Adrenal gland (tissue), 12 donors: Measurements from ENCODE around the gene TFAP2E. TPM values are rescaled to one million over a fixed set of nuclear protein-coding genes. Genes with fewer than 3 reads are reported as not detected.

Source experiments
- DNase-seq, 7 donors: peaks; one replicate each; pipeline ENCODE4 v3.0.0-alpha.2; 2019 to 2020
- H3K27ac ChIP-seq, 5 donors: fragments of 200-600 bp; sonication (generic) in 4 of 5; 1 replicate in 3 of 5; 2 replicates in 2 of 5; pipeline versions ENCODE4 v1.5.1 to v1.8.0; 2016 to 2020; ENCODE audit warnings: mild to moderate bottlenecking in 1 of 5
- H3K27me3 ChIP-seq: fragments of 200-600 bp; 2 replicates; pipeline ENCODE4 v1.8.0; 2021
- H3K36me3 ChIP-seq, 2 donors: fragments of 200-600 bp; replicated peaks in 1 of 2; 1 replicate in 1 of 2; 2 replicates in 1 of 2; pipeline versions ENCODE4 v1.5.1 to v1.8.0; 2018 to 2022
- H3K4me1 ChIP-seq, 2 donors: fragments of 200-600 bp; replicated peaks in 1 of 2; 1 replicate in 1 of 2; 2 replicates in 1 of 2; pipeline versions ENCODE4 v1.5.1 to v1.8.0; 2018 to 2021
- H3K4me3 ChIP-seq, 4 donors: fragments of 200-600 bp; sonication (generic) in 3 of 4; one replicate each; pipeline ENCODE4 v1.5.1; 2016 to 2018
- H3K9me3 ChIP-seq, 3 donors: fragments of 200-600 bp; sonication (generic) in 1 of 3; replicated peaks in 1 of 3; 1 replicate in 2 of 3; 2 replicates in 1 of 3; pipeline versions ENCODE4 v1.5.1 to v1.8.0; 2016 to 2021
- CTCF ChIP-seq, 6 experiments: fragments of 450-650 bp in 4 of 6; fragments of 200-600 bp in 2 of 6; sonication (generic) in 1 of 6; IDR thresholded peaks; 1 replicate in 5 of 6; 2 replicates in 1 of 6; pipeline versions ENCODE4 v1.5.1 to v1.8.0; 2016 to 2021; ENCODE audit warnings: antibody characterized with exemption in 6 of 6, mild to moderate bottlenecking in 2 of 6, moderate library complexity in 1 of 6
- POLR2A ChIP-seq, 2 donors: fragments of 450-650 bp; IDR thresholded peaks; one replicate each; pipeline ENCODE4 v1.6.1; 2017; ENCODE audit warnings: antibody characterized with exemption in 2 of 2, mild to moderate bottlenecking in 2 of 2, moderate library complexity in 1 of 2
- WGBS, 4 donors: extraction: QIAGEN DNeasy Blood & Tissue Kit in 2 of 4; methylation state at CpG; one replicate each; pipeline versions ENCODE4 v1.1.5 to v1.1.7; 2013 to 2017; 5-methylcytosine and 5-hydroxymethylcytosine counted together
- intact Hi-C, 2 donors: fragments of 100-400 bp; cut with DNase I; formaldehyde crosslinking; loops; one replicate each; pipeline versions ENCODE4 v1.14.1 to v1.15.0; 2022 to 2023
- polyA plus RNA-seq, 3 donors: library from polyadenylated mRNA; stranded (reverse); fragments of 200-250 nt in 2 of 3; fragments of 350-450 nt in 1 of 3; fragmentation: Illumina TruSeq in 1 of 3; extraction: RNeasy Lipid Tissue Mini Kit (QIAGEN cat#74804) in 1 of 3; gene quantifications; one replicate each; pipeline ENCODE4 v1.2.3, GENCODE V29; 2013 to 2014
- total RNA-seq, 9 donors: library from RNA; depleted of rRNA in 4 of 9; stranded (reverse); fragments of >200 nt in 4 of 9; fragments of 120-200 nt in 1 of 9; fragmentation: NEBNext Ultra II Directional in 1 of 9; extraction: Animal tissue kit (Norgen Biotek cat#: 25700) in 1 of 9; gene quantifications; one replicate each; pipeline versions ENCODE4 v1.1.0 to v1.2.4, GENCODE V29; 2013 to 2023
- donor health status: healthy with polysubstance abuse.
- donor health status: Bipolar disorder and iron deficiency.
- donor health status: DM: yes; HTN: yes; CAD: no.
- donor health status: DM: no; HTN: no; CAD: no.
- donor health status: DM: no; HTN: no; CAD: no.
- donor health status: DM: yes; HTN: yes; CAD: no.

TFAP2E gene
- total and polyA plus RNA-seq, 12 donors, result 0.21 to 2.1 (median 0.53) TPM; not detected in 4

GRCh38 chr1:35569936-35570335, 3.2 kb upstream of the TFAP2E start:
- Histone ChIP-seq H3K27ac (peak overlapping the region in 1 of 5 donors; percentile 42), H3K9me3 (no peaks in the 10 kb centered on the region), H3K4me3 (no peak overlapping the region), H3K27me3 (peaks cover 18% of the 10 kb centered on the region), H3K36me3 (peaks cover 0 to 10% of the 10 kb centered on the region in 2 donors), H3K4me1 (peaks cover 6 to 27% of the 10 kb centered on the region in 2 donors)
- peak in 3 of 7 donors; percentile 49 to 61 (median 60) for DNase-seq
- TF ChIP-seq POLR2A (IDR thresholded peaks at IDR 0.05) (no peak), CTCF (IDR thresholded peaks at IDR 0.05) (no peak)
- intact Hi-C loops, result loop anchor here (2.0 to 10.0 kb wide), 6 partner anchors 118 to 365 kb away; partner anchors contain the start of gene C1orf216 (in 1 of the 2)
- 61 to 75% (median 66%) methylated on average over 1 of the region's 1 CpG for WGBS, 4 donors

GRCh38 chr1:35570589-35571137, 2.5 kb upstream of the TFAP2E start:
- DNase-seq, result peak in 1 of 7 donors; percentile 27

GRCh38 chr1:35571263-35571662, 1.9 kb upstream of the TFAP2E start:
- intact Hi-C loops, result loop anchor here in 1 of 2 donors (2.0 to 5.0 kb wide), 2 partner anchors 156 to 206 kb away; no protein-coding TSS in a partner anchor
- Histone ChIP-seq H3K27me3 (peaks cover 22% of the 10 kb centered on the region), H3K4me3 (no peak overlapping the region), H3K27ac (no peak overlapping the region), H3K36me3 (peaks cover 0 to 4% of the 10 kb centered on the region in 2 donors), H3K4me1 (peaks cover 6 to 27% of the 10 kb centered on the region in 2 donors), H3K9me3 (no peaks in the 10 kb centered on the region)
- no peak for TF ChIP-seq POLR2A (IDR thresholded peaks at IDR 0.05)
- no peak for TF ChIP-seq CTCF (IDR thresholded peaks at IDR 0.05)
- WGBS, 4 donors, result 92 to 98% (median 95%) methylated on average over 8 of the region's 8 CpGs
- no peak for DNase-seq

More at GRCh38 chr1:35570589-35571137, 2.5 kb upstream of the TFAP2E start:
- no peak for TF ChIP-seq POLR2A (IDR thresholded peaks at IDR 0.05)
- TF ChIP-seq CTCF (IDR thresholded peaks at IDR 0.05), result no peak
- Histone ChIP-seq H3K4me3 (no peak overlapping the region), H3K27me3 (peaks cover 22% of the 10 kb centered on the region), H3K9me3 (no peaks in the 10 kb centered on the region), H3K27ac (no peak overlapping the region), H3K36me3 (peaks cover 0 to 4% of the 10 kb centered on the region in 2 donors), H3K4me1 (peaks cover 6 to 27% of the 10 kb centered on the region in 2 donors)
- WGBS, 4 donors, result 79 to 81% (median 80%) methylated on average over 10 of the region's 10 CpGs
- intact Hi-C loops, result loop anchor here in 1 of 2 donors (2.0 to 5.0 kb wide), 2 partner anchors 156 to 207 kb away; no protein-coding TSS in a partner anchor

DNA sequence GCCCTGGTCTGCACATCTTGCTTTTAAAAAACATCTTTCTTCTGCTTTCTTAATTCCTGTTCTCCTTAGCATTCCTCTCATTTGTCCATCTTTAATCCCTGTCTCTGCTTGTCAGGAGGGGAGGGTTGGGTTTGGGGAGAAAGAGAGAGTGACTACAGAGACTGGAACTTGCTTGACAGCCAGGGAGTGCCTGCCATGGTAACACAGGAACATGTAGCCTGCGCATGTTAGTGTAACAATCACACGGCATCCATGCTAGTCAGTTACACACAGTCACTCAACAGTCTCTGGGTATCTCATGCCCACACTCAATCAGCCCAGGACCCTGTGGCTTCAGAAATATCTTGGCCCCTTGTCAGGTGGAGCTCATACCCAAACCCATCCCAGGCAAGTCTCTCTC, 818 bp upstream of the TFAP2E start:
- Histone ChIP-seq H3K4me3 (no peak overlapping the region), H3K36me3 (no peaks in the 10 kb centered on the region), H3K27me3 (peaks cover 30% of the 10 kb centered on the region), H3K4me1 (peaks cover 6 to 31% of the 10 kb centered on the region in 2 donors), H3K9me3 (no peaks in the 10 kb centered on the region), H3K27ac (no peak overlapping the region)
- no peak for DNase-seq
- intact Hi-C loops, result loop anchor here in 1 of 2 donors (5.0 kb wide), 1 partner anchor 205 kb away; no protein-coding TSS in a partner anchor
- WGBS, 4 donors, result 84 to 97% (median 95%) methylated on average over 2 of the region's 2 CpGs
- no peak for TF ChIP-seq CTCF (IDR thresholded peaks at IDR 0.05)
- TF ChIP-seq POLR2A (IDR thresholded peaks at IDR 0.05), result no peak
